ENCODE measurements around the gene CACNA1A. TPM values are rescaled to one million over a fixed set of nuclear protein-coding genes. Genes with fewer than 3 reads are reported as not detected.
A peak's percentile ranks its signal among the peaks of the same experiment; 100 is the strongest.
"Not testable (repeated sequence)": the region's sequence is repeated elsewhere in the genome, so short reads cannot be mapped to it uniquely, and the experiment has no call there.

The CACNA1A gene
- total RNA-seq, 1 donor from 2014 or later: 0.42 TPM

- Mint-ChIP-seq H3K4me1 (ENCODE audit: low read depth) (no peaks in the 10 kb centered on the region), H3K27me3 (ENCODE audit: low read depth) (peaks cover 16% of the 10 kb centered on the region), H3K36me3 (ENCODE audit: low read depth) (no peaks in the 10 kb centered on the region), H3K9me3 (ENCODE audit: low read depth) (peaks cover 5% of the 10 kb centered on the region), H3K27ac (ENCODE audit: unreplicated experiment) (no peak overlapping the region), H3K4me3 (ENCODE audit: unreplicated experiment) (no peak overlapping the region)
- TF ChIP-seq, protein P1, sequence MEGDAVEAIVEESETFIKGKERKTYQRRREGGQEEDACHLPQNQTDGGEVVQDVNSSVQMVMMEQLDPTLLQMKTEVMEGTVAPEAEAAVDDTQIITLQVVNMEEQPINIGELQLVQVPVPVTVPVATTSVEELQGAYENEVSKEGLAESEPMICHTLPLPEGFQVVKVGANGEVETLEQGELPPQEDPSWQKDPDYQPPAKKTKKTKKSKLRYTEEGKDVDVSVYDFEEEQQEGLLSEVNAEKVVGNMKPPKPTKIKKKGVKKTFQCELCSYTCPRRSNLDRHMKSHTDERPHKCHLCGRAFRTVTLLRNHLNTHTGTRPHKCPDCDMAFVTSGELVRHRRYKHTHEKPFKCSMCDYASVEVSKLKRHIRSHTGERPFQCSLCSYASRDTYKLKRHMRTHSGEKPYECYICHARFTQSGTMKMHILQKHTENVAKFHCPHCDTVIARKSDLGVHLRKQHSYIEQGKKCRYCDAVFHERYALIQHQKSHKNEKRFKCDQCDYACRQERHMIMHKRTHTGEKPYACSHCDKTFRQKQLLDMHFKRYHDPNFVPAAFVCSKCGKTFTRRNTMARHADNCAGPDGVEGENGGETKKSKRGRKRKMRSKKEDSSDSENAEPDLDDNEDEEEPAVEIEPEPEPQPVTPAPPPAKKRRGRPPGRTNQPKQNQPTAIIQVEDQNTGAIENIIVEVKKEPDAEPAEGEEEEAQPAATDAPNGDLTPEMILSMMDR (IDR thresholded peaks at IDR 0.05): no peak
- no peak for DNase-seq (ENCODE audit: low spot score)
These were observed 24.4 kb upstream of the CACNA1A start for GRCh38 chr19:13530720-13531119.

DNA sequence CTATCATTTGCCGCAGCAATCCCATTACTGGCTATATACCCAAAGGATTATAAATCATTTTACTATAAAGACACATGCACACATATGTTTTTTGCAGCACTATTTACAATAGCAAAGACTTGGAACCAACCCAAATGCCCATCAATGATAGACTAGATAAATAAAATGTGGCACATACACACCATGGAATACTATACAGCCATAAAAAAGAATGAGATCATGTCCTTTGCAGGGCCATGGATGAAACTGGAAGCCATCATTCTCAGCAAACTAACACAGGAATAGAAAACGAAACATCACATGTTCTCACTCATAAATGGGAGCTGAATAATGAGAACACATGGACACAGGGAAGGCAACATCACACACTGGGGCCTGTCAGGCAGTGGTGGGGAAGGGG, 23.4 kb upstream of the CACNA1A start:
- H3K4me1 Mint-ChIP-seq (ENCODE audit: low read depth); DNase-seq (ENCODE audit: low spot score); H3K27ac Mint-ChIP-seq (ENCODE audit: unreplicated experiment); H3K9me3 Mint-ChIP-seq (ENCODE audit: low read depth); H3K4me3 Mint-ChIP-seq (ENCODE audit: unreplicated experiment); H3K36me3 Mint-ChIP-seq (ENCODE audit: low read depth): not testable (repeated sequence)
- peaks cover 15% of the 10 kb centered on the region for H3K27me3 Mint-ChIP-seq (ENCODE audit: low read depth)

DNA sequence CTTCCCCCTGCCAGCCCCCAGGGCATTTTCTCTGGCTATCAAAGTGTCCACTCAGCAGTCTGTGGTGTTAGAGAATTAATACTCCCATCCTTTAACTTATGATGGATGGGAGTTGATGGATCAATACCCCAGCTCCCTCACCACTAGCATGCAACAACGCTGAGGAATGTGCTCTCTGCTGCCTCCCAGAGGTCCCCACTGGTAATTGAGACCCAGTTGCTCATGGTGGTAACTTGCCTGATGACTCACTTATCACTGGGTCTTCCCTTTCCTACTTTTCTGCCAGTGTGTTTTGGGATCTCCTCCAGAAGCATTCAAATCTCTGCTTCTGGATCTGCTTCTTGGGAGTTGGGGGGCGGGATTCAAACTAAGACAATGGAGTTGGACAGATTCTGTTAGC, 20.3 kb upstream of the CACNA1A start:
- Mint-ChIP-seq H3K27ac (ENCODE audit: unreplicated experiment) (no peak overlapping the region), H3K27me3 (ENCODE audit: low read depth) (peaks cover 11% of the 10 kb centered on the region), H3K9me3 (ENCODE audit: low read depth) (peaks cover 9% of the 10 kb centered on the region), H3K36me3 (ENCODE audit: low read depth) (no peaks in the 10 kb centered on the region), H3K4me1 (ENCODE audit: low read depth) (no peaks in the 10 kb centered on the region), H3K4me3 (ENCODE audit: unreplicated experiment) (no peak overlapping the region)
- DNase-seq (ENCODE audit: low spot score): no peak
- TF ChIP-seq, protein P1 (IDR thresholded peaks at IDR 0.05): peak; percentile 45

- Mint-ChIP-seq H3K9me3 (ENCODE audit: low read depth) (peaks cover 33% of the 10 kb centered on the region), H3K27ac (ENCODE audit: unreplicated experiment) (no peak overlapping the region), H3K27me3 (ENCODE audit: low read depth) (peaks cover 11% of the 10 kb centered on the region), H3K4me1 (ENCODE audit: low read depth) (no peaks in the 10 kb centered on the region), H3K4me3 (ENCODE audit: unreplicated experiment) (no peak overlapping the region), H3K36me3 (ENCODE audit: low read depth) (no peaks in the 10 kb centered on the region)
- TF ChIP-seq, protein P1 (IDR thresholded peaks at IDR 0.05): no peak
- DNase-seq (ENCODE audit: low spot score): no peak
These were observed 14.8 kb upstream of the CACNA1A start for GRCh38 chr19:13521066-13521465.

- TF ChIP-seq, protein P1 (IDR thresholded peaks at IDR 0.05): no peak
- Mint-ChIP-seq H3K27ac (ENCODE audit: unreplicated experiment) (no peak overlapping the region), H3K36me3 (ENCODE audit: low read depth) (no peaks in the 10 kb centered on the region), H3K4me3 (ENCODE audit: unreplicated experiment) (no peak overlapping the region), H3K4me1 (ENCODE audit: low read depth) (peaks cover 3% of the 10 kb centered on the region), H3K9me3 (ENCODE audit: low read depth) (peaks cover 8% of the 10 kb centered on the region), H3K27me3 (ENCODE audit: low read depth) (peaks cover 50% of the 10 kb centered on the region)
- DNase-seq (ENCODE audit: low spot score): no peak
These were observed 5.7 kb upstream of the CACNA1A start for GRCh38 chr19:13511947-13512346.

GRCh38 chr19:13507053-13507611, 853 bp upstream of the CACNA1A start:
- peak overlapping the region; percentile 40 for H3K4me3 Mint-ChIP-seq (ENCODE audit: unreplicated experiment)
- peaks cover 4% of the 10 kb centered on the region for H3K4me1 Mint-ChIP-seq (ENCODE audit: low read depth)
- H3K9me3 Mint-ChIP-seq (ENCODE audit: low read depth): peaks cover 8% of the 10 kb centered on the region
- TF ChIP-seq, protein P1 (IDR thresholded peaks at IDR 0.05): no peak
- DNase-seq (ENCODE audit: low spot score): no peak
- no peak overlapping the region for H3K27ac Mint-ChIP-seq (ENCODE audit: unreplicated experiment)
- peaks cover 1% of the 10 kb centered on the region for H3K36me3 Mint-ChIP-seq (ENCODE audit: low read depth)
- H3K27me3 Mint-ChIP-seq (ENCODE audit: low read depth): peaks cover 66% of the 10 kb centered on the region

Measured in chondrocyte (in vitro differentiated cells).